Bone marrow (tissue), 2 donors: ENCODE results near the gene HAND1.

ENCODE experiments used
- DNase-seq, 2 donors: peaks; one replicate each; lab custom pipeline; 2025; lab: John Stamatoyannopoulos, UW

The HAND1 gene

DNA sequence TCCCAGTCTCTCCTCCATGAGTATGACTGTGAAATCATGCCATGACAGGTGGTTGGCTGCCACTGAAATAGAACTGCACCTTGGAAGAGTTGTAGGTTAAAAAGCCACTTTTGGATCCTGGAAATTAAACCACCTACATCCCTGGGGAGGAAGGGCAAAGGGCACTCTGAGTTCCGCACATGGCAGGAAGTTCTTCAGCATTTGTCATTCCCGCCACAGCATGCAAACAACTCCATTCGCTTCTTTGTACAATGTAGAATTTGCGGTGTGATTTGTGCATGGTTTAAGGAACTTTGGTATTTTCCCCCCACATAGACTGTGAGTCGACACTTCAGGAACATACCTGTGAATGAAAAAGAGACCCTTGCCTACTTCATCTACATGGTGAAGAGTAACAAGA lies 22.4 kb downstream of the HAND1 start:
- DNase-seq: no peak

DNA sequence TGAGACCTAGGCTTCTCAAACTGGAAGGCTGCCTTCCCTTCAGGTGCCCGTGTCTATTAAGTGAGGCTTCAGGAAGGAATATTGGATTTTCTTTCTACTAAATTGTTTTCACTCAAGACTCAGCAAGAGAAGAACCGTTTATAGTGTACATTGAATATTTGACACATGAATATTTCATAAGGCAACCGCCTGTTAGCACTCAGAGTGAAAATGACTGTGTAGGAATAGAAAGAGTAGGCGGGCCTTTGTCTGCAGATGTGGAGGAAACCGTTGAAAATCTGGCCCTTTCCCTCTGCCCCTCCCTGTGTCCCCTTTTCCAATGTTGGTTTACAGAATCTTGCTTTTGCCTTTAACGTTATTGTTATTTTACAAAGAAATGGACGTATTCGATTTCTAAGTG lies 26.1 kb downstream of the HAND1 start:
- DNase-seq: no peak

- DNase-seq: no peak
Measured at GRCh38 chr5:154449786-154450185, 28.2 kb downstream of the HAND1 start.

GRCh38 chr5:154447089-154447725 lies 30.8 kb downstream of the HAND1 start:
- DNase-seq: no peak

GRCh38 chr5:154446195-154447088 lies 31.6 kb downstream of the HAND1 start:
- DNase-seq: peak in 1 of 2 donors; percentile 46

- peak; percentile 76 to 88 for DNase-seq
Measured at GRCh38 chr5:154445422-154446194, 32.4 kb downstream of the HAND1 start, which contains the start of gene SAP30L. TSS of gene SAP30L (plus strand) at chr5:154445997. CDS start at chr5:154446605, 608 bp downstream.

DNA sequence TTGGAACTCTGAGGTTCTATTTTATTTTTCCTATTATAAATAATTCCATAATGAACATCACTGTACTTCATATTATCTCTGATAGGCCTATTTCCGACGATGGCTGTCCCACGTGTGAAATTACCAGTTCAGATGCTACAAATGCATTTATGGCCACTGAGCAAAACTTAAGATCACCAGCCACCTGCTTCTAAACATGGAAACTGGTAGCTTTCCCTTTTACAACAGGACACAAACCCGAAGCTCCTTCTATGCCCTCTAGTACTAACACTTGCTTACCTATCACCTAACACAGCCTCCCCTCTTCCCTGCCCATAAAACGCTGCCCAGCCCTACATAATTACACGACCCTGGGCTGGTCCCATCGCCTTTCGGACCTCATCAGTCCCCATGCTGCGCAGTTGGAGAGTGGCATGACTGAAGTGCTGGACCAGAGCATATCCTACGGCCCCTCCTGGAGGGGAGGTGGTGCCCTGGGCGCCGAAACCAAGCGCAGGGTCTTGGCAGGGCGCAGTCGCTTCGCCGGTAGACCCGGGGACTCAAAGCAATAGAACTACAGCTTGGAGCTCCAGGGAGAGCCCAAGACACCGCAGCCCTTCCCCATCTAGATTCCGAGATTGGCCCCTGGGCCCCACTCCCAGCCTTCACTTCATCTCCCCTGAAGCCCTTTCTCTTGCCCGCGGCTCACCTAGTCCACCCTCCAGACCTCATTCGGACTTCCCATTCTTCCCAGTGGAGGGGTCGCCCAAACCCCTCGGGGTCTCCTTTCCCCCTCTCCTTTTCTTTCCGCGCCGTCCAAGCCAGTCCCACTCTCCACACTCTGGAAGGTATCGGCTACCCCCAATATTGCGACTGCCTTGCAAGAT lies 33.2 kb downstream of the HAND1 start:
- no peak for DNase-seq

- no peak for DNase-seq
Measured at GRCh38 chr5:154442801-154443200, 35.2 kb downstream of the HAND1 start.

DNA sequence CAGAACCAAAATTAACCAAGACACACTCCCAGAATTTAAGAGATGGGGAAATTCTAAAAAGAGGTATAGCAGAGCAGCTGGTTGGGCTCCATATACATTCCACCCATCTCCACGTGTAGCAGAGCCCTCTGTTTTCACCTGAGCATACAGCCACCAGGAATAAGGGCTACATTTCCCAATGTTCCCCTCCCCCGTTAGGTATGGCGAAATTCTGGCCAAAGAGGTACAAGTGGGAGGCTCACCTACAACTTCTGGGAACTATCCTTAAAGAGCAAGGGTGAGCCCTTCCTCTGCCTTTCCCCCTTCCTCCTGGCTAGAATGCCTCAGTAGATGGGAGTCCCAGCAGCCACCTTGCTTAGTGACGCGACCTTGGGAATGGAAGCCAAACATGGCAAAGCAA lies 37.5 kb downstream of the HAND1 start:
- no peak for DNase-seq

GRCh38 chr5:154437281-154437965 lies 40.6 kb downstream of the HAND1 start:
- no peak for DNase-seq

DNA sequence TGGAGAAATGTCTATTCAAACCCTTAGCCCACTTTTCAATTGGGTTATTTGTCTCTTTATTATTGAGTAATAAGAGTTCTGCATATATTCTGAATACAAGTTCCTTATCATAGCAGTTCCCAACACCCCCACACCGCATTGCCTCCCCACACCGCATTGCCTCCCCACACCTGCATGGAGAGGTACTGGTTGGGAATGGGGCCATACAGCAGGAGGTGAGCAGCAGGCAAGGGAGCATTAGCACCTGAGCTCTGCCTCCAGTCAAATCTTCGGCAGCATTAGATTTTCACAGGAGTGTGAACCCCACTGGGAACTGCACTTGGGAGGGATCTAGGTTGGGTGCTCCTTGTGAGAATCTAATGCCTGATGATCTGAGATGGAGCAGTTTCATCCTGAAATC lies 42.8 kb downstream of the HAND1 start:
- DNase-seq: no peak

- no peak for DNase-seq
Measured at GRCh38 chr5:154430961-154431630, 46.9 kb downstream of the HAND1 start.

DNA sequence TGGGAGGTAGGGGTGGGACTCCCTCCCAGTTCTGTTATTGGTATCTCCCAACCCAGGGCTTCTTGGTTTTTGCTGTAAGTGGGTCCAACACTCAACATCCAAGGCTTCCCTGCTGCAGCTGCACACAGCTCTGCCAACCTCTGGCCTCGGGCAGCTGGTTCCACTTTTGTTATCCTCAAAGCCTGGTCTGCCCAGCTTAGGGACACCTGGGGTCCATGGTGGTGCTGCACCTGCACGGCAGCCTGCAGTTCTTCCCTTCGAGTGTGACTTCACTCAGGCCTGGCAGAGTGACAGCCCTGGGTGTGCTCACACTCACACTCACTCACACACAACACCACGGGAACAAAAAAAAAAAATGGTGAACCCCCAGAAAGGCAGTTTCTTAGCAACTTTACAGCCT lies 47.6 kb downstream of the HAND1 start:
- DNase-seq: no peak

DNA sequence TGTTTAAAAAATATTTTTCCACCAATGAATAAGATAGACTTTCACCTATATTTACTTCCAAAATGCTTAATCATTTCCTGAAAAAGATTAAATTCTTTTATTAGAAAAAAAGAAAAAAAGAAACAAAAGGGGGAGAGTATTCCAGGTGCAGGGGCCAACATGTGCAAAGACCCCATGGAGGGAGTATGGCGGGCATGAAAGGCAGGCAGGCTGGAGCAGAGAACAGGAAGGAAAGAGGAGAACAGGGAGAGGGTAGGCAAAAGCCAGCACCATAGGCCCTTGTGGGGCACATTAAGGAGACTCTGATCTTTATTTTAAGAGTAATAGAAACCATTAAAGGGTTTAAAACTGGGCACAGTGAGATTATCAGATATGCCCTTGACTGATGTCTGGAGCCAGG lies 48.7 kb downstream of the HAND1 start:
- DNase-seq: no peak

DNA sequence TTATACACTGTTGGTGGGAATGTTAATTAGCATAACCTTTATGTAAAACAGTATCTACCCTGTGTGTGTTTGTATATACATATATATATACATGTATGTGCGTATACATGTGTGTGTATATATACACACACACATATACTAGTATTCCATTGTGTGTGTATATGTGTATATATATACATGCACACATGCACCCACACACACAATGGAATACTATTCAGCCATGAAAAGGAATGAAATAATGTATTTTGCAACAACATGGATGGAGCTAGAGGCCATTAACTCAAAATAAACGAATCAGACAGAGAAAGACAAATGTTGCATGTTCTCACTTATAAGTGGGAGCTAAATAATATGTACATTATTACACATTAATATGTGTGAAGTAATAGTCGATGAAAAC lies 49.8 kb downstream of the HAND1 start:
- DNase-seq: no peak
